GM12891 (cell line): Measurements from ENCODE around the gene ITGB2.

Experiments used
- SPI1 ChIP-seq: IDR thresholded peaks from 2 replicates; pipeline ENCODE4 v1.6.1; 2011; ENCODE audit warnings: low read depth, low read length, control low read depth
- TAF1 ChIP-seq: IDR thresholded peaks from 2 replicates; pipeline ENCODE4 v1.6.1; 2011; ENCODE audit warnings: low read depth, low read length, control low read depth

DNA sequence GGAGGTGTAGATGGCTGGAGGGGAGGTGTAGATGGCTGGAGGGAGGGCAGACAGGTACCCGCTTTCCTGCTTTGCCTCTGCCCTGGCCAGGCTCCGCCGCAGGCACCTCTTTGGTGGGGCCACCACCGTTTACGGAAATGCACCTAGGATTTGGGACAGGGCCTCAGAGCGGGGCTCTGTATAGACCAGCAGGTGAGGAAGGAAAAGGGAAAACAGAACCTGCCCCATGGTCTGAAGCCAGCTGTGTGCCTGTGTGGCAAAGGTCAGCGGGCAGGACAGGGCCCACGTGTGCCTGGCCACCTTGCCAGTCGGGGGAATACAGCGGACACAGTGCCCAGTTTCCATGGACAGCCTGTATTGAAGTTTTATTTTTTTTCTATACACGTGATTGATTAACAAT lies 35.1 kb downstream of the ITGB2 start:
- TF ChIP-seq SPI1 (no peak), TAF1 (no peak)
